GM19351 (cell line): ENCODE measurements around the gene SLC6A3.
"Not testable (repeated sequence)": the region's sequence is repeated elsewhere in the genome, so short reads cannot be mapped to it uniquely, and the experiment has no call there.

Experiments
- ATAC-seq: cut with Tn5 transposase; IDR thresholded peaks from one replicate; pipeline ENCODE4 v1.9.1; 2021; ENCODE audit warnings: mild to moderate bottlenecking, moderate library complexity; ENCODE audit not compliant: unreplicated experiment

The SLC6A3 gene

DNA sequence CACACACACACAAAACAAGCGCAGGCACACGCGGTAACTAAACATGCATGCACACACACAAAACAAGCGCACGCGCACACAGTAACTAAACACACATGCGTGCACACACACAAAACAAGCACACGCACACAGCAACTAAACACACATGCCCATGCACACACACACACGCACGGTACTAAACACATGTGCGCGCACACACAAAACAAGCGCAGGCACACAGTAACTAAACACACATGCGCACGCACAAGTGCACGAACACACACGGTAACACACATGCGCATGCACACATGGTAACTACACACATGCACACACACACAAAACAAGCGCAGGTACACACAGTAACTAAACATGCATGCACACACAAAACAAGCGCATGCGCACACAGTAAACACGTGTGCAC lies 19.9 kb upstream of the SLC6A3 start:
- ATAC-seq = no peak

- ATAC-seq = no peak
These were observed 19.3 kb upstream of the SLC6A3 start for GRCh38 chr5:1464511-1464910.

DNA sequence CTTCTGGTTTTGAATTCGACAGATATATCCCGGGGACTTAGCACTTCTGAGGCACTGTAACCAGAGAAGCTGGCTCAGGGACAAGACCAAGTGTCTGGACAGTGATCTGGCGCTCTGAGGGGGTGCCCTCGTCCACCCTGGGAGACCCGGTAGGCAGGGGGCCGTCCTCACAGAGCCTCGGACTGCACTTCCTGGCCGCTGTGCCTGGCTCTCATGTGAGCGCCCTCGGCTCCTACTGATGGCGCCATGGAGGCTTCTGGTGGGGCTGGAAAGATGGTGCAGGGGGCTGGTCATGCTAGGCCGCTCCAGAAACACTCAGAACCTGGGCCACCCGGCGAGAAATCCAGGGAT lies 18.8 kb upstream of the SLC6A3 start:
- no peak for ATAC-seq

- no peak for ATAC-seq
These were observed 18.3 kb upstream of the SLC6A3 start for GRCh38 chr5:1463326-1464095.

- ATAC-seq = no peak
These were observed 17.1 kb upstream of the SLC6A3 start for GRCh38 chr5:1462358-1462757.

- no peak for ATAC-seq
These were observed 16.2 kb upstream of the SLC6A3 start for GRCh38 chr5:1461396-1461795.

DNA sequence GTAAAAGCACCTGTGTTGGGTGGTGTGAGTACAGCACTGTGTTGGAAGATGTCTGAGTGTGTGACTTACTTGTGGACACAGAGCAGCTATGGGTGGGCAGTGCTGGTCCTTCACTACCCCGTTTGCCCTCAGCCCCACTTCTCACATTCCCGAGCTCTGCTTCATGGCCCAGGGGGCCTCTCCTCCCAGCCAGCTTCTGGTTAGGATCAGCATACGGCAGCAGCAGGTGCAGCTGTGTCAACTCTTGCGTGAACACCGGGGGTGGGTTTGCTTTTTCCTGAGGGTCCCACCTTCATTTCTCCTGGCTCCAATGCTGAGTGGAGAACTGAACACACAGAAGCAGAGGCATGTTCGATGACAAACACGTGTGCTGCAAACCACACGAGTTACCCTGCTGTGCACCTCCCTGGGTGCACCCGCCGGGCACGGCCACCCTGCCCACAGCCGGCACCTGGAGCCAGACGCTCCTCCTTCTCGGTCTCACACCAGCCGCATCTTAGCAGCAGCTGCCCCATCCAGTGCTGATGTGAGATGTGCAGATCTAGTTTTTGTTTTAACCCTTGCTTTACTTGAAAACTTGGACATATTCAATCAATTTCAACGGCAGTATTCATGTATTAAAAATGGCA lies 14.9 kb upstream of the SLC6A3 start:
- no peak for ATAC-seq

GRCh38 chr5:1459435-1459834 lies 14.2 kb upstream of the SLC6A3 start:
- ATAC-seq = not testable (repeated sequence)

DNA sequence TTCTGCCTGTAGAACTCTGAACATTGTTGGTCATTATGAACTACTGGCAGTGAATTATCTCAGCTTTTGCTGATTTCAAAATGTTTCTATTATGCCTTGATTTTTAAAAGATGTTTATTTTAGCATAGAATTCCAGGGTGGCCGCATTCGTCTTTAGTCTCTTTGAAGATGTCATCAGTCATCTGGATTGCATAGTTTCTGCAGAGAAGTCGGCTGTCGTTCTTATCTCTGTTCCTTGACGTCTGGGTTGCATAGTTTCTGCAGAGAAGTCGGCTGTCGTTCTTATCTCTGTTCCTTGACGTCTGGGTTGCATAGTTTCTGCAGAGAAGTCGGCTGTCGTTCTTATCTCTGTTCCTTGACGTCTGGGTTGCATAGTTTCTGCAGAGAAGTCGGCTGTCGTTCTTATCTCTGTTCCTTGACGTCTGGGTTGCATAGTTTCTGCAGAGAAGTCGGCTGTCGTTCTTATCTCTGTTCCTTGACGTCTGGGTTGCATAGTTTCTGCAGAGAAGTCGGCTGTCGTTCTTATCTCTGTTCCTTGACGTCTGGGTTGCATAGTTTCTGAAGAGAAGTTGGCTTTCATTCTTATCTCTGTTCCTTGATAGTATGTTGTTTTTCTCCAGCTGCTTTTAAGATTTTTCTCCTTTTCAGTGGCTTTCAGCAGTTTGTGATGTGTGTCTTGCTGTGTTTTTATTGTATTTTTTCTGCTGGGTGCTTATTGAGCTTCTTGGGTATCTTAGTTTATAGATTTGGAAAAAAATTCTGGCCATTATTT lies 11.1 kb upstream of the SLC6A3 start:
- ATAC-seq = not testable (repeated sequence)

DNA sequence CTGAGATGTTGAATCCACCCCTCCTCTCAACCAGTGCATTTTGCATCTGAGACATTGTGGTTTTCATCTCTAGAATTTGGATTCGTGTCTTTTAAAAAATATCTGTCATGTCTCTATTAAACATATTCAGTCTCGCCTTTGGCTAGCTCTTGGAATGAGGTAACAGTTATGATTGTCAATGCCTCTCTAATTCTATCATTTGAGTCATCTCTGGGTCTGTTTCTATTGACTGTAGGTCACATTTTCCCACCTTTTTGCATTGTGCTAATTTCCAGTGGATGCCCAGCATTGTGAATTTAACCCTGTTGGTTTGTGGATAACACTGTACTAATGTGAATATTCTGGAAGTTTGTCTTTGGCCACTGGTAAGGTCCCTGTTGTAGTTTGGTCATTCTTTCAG lies 8.4 kb upstream of the SLC6A3 start:
- no peak for ATAC-seq

DNA sequence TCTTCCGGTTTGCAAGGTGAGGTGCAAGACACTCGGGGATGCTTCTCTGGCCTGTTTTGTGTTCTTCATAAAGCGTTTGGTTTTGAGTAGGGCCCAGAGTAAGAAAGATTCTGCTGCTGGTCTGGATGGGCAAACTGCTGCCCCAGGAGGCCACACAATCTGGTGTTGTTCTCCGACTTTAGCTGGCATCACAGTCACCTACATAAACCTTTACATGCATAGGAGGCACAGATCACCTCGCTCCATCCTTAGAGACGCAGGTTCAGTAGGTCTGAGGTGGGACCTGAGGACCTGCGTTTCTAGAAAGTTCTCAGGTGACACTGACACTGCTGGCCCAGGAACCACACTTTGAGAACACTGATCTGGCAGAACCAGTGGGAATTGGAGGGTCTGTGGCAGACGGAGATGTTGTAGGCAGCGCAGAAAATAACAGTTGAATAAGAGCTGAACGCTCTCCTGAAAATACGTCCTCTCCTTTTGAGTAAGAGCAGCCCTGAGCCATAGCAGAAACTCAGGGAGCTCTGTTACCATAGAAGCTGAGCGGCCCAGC lies 3.9 kb upstream of the SLC6A3 start:
- ATAC-seq = no peak

DNA sequence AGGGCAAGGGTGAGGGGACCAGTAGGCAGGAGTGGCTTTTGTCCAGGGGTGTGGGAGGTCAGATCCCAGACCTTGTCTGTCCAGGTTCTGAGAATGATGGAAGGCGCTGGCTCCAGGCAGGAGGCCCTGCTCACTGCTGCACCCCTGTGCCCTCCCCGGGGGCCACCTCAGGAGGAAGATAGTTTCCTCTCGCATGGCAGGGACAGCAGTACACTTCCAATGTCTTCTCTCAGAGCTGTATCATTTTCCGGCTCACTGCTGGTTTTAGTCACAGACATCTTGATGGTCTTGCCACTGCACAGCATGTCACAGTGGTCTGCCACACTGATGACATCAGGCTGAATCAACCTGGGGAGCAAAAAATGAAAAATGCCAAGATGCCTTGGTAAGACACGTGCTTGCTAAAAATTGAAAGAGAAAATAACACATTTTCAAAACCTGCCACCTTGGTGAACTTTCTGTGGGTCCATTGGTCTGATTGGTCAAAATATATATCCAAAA lies 3.3 kb upstream of the SLC6A3 start:
- no peak for ATAC-seq

DNA sequence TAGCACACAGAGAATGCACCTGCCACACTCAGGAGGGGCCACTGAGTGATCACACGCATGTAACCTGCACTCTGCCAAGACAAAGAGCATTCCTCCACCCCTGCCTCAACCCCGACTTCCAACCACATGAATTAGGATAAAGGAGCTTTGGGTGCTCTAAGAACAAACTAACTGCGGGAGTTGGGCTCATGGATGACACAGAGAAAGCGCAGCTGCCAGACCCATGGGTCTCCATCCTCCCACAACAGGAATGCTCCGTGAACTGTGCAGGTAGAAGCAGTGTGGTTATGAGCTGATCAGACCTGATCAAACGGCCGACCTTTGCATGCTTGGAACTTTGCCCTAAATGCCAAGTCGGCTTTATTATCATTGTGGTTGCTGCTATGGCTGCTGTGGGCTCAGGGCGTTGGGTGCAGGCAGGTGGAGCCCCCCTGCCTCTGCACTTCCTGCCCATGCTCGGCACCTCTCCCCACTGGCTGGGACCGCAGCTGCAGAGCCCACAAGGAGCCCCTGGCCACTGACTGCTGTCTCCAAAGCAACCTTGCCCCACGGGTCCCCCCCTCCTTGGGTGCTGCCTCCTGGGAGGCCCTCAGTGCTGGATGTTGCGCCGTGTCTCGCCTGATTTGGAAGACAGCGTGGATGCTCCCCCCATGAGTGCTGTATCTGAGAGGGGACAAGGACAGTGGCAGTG lies 2.6 kb upstream of the SLC6A3 start:
- no peak for ATAC-seq

- ATAC-seq = no peak
These were observed 1.5 kb upstream of the SLC6A3 start for GRCh38 chr5:1446602-1447343.

GRCh38 chr5:1445689-1446601 lies 705 bp upstream of the SLC6A3 start:
- no peak for ATAC-seq

- ATAC-seq = no peak
These were observed 665 bp downstream of the SLC6A3 start for GRCh38 chr5:1444361-1445189.

DNA sequence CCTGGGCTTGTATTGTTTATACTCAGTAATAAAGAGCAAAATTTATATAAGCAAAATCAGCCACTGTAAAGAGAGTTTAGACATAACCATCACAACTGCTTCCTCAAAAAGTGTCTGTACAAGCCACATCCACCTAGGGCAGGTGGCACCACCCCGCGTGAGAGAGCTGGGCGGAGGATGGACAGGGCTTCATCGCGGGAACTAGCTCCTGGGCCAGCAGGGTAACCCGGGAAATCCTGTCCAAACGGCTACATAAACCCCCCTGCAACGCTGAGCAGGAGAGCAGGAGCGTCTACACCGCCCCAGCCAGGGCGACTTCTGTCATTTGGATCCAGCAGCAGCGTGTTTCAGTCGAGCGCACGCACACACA lies 1.3 kb downstream of the SLC6A3 start:
- no peak for ATAC-seq

- ATAC-seq = no peak
These were observed 2.1 kb downstream of the SLC6A3 start for GRCh38 chr5:1443171-1443570.
